Activated CD4-positive, CD25-positive, alpha-beta regulatory T cell treated with anti-CD3 and anti-CD28 coated beads, Interleukin-2, amount 50 U/mL, for 16 hours (primary cell): ENCODE data around the gene RNF112.

Source experiments
- DNase-seq: peaks from one replicate; pipeline ENCODE4 v3.0.0-alpha.2; 2020; ENCODE audit warnings: low read depth, low spot score

The RNF112 gene

DNA sequence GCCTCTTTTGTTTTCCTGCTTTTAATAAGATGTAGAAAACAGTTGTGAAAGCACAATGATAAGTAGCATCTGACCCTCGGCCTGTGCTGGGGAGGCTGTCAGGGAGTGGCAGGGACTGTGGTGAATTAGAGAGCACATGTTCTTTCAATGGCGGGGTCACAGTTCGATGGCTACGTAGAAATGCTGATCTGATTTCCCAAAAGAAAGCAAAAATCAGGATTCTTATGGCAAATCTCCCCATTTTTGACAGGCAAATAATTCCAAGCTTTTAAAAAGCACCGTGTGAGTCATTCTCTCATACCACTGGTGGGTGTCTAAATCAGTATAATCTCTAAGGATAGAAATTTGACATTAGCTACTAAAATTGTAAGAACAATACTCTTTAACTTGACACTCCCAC is 36.9 kb upstream of the RNF112 start:
- DNase-seq: no peak

DNA sequence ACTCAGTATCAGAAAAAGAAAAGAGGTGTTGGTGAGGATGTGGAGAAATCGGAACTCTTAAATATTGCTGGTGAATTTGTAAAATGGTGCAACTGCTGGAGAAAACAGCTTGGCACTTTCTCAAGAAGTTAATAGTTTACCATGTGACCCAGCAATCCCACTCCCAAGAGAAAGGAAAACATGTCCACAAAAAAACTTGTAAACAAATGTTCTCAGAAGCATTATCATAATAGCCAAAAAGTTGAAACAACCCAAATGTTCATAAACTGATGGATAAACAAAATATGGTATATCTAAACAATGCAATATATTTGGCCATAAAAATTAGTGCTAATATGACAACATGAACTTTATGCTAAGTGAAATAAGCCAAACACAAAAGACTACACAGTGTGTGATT is 35.3 kb upstream of the RNF112 start:
- DNase-seq: no peak

DNA sequence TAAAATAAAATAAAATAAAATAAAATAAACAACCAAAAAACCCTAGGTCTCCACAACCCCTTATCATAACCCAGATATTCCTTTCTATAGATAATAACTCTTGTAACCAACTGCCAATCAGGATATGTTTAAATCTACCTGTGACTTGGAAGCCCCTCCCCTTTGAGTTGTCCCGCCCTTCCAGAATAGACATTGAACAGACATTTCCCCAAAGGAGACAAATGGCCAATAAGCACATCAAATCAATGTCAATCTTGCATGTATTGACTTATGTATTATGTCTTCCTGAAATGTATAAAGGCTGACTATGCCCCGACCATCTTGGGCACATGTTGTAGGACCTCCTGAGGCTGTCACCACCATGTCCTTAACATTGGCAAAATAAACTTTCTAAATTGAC is 34.2 kb upstream of the RNF112 start:
- DNase-seq: no peak

DNA sequence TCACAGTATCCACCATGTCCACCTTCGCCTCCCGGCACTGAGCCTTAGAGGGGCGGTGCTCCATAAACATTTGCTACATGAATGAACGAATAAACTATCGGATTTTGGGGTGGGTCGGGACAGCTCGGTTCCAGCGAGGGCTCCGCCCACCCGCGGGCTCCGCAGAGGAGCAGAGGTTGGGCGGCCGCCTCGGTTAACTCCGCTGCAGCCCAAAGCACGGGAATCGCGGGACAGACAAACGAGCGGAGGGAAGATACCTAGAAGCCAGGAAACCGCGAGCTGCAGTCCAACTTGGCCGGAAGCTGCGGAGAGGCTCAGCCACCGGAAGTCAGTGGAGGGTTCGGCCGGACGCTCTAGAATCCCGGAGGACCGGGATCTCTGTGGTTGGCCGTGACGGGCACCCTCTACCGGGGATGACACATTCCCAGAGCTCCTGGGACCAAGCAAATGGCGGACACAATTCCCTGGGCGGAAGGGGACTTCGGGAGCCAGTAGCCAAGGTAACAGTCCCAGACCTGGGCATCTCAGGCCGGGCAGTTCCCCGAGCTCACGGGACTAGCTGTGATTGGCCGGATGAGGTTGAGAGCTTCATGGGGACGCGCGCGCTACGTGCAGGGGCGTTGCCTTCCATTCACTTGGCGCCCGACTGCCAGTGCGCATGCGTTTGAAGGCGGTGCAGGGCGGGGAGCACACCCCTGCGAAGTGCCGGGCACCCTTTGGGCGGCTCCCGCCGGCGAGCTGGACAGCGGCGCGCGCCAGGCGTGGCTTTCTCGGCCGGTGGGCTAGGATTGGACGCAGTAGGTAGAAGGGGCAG is 33.2 kb upstream of the RNF112 start:
- DNase-seq: peak; percentile 88

DNA sequence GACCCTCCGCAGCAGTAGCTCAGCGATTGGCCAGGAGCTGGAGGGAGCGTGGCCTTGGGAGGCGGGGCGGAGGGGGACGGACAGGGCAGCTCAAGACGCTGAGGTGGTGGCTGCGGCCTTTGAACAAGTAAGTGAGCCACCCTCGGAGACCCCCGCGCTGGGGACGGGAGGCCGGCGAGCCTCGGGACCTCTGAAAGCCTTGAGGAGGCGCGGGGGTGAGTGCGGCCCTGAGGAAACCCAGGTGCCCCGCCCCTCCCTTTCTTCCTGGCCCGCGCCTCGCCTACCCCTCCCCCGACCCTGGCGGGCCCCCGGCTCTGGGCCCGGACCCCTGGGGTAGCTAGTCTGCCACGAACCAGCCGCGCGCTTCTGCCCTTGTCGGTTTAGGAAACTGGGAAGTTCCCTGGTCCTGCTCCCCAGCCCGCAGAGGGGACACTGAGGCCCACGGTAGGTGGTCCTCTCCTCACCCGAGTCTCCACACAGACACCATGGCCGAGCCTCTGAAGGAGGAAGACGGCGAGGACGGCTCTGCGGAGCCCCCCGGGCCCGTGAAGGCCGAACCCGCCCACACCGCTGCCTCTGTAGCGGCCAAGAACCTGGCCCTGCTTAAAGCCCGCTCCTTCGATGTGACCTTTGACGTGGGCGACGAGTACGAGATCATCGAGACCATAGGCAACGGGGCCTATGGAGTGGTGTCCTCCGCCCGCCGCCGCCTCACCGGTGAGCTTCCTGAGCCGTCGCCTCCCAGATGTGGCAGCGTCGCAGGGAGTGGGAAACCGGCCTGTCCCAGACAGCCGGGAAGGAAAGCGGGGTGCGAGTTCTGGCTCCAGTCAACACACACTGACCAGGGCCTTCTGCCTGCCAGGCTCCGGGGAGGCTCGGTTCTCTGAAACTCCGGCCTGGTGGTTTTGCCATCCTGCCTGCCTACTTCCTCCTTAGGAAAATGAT is 32.3 kb upstream of the RNF112 start, which contains the start of gene MAPK7:
MAPK7 (plus strand) TSS at position 83 of the 945 bp plus-strand sequence; CDS start at position 486, 403 bp downstream.
- no peak for DNase-seq

DNA sequence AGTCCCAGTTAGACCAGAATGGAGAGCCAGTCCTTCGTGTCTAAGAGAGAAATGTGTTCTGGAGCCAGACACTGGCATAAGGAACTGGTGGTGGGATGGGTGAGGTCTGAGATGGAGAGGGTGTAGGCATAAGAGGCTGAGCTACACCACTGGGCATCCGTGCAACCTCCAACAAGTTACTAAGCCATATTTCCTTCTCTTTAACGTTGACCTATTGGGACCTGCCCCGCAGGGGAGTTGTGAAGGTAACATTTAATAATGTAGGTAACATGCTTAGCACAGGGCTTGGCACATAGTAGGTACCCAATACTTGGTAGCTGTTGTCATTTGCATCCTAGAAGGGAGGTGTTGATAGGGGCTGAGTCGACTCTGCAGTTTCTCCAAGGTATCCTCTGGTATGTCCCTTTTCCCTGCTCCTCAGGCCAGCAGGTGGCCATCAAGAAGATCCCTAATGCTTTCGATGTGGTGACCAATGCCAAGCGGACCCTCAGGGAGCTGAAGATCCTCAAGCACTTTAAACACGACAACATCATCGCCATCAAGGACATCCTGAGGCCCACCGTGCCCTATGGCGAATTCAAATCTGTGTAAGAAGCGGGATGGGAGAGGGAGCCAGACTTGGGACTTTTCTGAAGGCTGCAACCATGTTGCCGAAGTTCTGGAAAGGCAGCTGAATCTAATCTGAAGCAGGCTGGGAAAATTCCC is 31.5 kb upstream of the RNF112 start:
- no peak for DNase-seq

DNA sequence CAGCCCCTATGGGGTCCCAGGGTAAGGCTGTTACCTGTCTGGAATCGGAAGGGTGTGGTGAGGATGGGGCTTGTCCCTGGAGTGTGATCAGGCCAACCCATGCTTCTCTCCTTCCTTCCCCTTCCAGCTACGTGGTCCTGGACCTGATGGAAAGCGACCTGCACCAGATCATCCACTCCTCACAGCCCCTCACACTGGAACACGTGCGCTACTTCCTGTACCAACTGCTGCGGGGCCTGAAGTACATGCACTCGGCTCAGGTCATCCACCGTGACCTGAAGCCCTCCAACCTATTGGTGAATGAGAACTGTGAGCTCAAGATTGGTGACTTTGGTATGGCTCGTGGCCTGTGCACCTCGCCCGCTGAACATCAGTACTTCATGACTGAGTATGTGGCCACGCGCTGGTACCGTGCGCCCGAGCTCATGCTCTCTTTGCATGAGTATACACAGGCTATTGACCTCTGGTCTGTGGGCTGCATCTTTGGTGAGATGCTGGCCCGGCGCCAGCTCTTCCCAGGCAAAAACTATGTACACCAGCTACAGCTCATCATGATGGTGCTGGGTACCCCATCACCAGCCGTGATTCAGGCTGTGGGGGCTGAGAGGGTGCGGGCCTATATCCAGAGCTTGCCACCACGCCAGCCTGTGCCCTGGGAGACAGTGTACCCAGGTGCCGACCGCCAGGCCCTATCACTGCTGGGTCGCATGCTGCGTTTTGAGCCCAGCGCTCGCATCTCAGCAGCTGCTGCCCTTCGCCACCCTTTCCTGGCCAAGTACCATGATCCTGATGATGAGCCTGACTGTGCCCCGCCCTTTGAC is 30.3 kb upstream of the RNF112 start:
- no peak for DNase-seq

DNA sequence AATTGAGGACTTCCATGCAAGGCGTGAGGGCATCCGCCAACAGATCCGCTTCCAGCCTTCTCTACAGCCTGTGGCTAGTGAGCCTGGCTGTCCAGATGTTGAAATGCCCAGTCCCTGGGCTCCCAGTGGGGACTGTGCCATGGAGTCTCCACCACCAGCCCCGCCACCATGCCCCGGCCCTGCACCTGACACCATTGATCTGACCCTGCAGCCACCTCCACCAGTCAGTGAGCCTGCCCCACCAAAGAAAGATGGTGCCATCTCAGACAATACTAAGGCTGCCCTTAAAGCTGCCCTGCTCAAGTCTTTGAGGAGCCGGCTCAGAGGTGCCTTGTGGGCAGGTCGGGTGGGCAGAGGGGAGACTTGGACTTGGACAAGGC is 29.7 kb upstream of the RNF112 start:
- DNase-seq: no peak

DNA sequence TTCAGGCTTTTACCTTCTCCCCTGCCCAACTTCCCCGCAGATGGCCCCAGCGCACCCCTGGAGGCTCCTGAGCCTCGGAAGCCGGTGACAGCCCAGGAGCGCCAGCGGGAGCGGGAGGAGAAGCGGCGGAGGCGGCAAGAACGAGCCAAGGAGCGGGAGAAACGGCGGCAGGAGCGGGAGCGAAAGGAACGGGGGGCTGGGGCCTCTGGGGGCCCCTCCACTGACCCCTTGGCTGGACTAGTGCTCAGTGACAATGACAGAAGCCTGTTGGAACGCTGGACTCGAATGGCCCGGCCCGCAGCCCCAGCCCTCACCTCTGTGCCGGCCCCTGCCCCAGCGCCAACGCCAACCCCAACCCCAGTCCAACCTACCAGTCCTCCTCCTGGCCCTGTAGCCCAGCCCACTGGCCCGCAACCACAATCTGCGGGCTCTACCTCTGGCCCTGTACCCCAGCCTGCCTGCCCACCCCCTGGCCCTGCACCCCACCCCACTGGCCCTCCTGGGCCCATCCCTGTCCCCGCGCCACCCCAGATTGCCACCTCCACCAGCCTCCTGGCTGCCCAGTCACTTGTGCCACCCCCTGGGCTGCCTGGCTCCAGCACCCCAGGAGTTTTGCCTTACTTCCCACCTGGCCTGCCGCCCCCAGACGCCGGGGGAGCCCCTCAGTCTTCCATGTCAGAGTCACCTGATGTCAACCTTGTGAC is 29.1 kb upstream of the RNF112 start:
- no peak for DNase-seq

DNA sequence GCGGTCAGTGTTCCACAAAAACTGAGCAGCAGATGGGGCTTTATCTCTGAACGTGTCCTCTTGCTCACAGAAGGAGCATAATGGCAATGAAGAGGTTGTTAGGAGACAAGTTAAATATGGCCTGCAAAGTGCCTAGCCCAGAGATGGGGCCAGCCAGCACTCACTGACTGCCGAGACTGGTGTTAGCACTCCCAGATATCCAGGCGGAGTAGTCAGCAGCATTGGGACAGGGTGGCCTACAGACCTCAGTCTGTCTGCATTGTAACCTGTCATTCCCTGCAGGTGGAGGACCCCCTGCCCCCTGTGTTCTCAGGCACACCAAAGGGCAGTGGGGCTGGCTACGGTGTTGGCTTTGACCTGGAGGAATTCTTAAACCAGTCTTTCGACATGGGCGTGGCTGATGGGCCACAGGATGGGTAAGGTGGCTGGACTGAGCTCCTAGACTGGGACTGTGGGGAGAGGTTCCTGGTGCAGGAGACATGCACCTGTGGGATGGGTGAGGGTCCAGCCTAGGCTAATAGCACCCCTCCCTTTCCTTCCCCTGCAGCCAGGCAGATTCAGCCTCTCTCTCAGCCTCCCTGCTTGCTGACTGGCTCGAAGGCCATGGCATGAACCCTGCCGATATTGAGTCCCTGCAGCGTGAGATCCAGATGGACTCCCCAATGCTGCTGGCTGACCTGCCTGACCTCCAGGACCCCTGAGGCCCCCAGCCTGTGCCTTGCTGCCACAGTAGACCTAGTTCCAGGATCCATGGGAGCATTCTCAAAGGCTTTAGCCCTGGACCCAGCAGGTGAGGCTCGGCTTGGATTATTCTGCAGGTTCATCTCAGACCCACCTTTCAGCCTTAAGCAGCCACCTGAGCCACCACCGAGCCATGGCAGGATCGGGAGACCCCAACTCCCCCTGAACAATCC is 28.2 kb upstream of the RNF112 start:
- DNase-seq: no peak

DNA sequence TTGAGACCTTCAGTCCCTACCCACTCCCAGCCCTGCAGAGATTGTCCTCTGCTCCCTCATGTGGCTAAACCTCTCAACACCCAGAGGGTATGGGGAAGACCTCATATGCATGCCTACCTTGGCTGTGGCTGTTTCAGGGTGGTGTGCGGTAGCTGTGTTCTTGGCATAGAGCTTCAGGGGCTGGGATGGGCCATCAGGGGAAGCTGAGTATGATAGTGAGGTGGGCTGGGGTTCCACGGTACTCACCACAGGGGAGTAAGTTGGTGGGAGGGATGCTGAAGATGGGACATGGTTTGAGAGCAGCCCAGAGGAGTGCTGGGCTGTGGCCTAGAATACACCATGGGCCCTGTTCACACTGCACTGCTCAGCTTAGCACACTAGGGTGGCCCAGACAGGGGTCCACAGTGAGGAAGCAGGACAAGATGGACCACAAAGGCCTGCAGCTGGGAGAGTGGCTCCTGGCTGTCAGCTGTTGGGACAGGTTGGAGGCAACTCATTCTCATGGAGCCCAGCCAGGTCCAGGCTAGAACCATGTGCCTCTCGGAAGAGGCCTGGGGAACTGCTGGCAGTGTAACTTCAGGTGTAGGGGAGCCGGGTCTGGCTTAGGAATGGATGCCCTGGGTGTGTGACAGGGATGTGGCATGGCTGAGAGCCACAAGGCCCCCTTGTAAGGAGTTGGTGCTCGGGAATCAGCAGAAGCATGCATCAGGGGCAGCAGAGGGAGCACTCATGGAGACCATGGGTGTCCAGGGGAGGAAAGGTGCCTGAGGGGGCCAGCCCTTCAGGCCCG is 27.2 kb upstream of the RNF112 start:
- no peak for DNase-seq

DNA sequence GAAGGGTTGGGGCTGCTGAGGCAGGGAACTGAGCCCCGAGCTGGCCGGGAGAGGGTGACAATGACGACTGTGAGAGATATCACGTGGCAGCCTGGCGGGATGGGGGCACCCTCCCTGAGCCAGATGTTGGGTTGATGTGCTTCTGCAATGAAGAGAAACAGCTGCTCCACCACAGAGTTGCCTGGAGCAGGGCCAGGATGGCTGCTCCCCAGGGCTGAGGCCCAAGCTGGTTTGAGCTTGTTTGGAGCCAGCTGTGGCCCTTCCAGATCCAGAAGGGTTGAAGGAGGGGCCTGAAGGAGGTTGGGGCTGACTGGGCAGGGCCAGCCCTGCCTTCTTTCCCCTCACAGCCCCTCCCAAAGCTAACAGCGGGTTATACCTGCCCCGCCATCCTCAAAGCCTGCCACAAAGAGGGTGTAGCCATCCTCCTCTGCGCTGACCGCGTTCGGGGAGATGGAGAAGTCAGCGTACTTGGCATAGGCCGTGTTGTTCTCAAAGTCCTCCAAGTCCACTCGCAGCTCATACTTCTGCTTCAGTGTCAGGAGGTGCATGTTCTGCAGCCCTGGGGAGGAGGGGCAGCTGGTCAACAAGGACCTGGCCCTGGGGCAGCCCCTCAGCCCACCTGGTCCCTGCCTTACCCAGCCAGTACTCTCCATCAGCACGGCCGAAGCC is 26.2 kb upstream of the RNF112 start:
- DNase-seq: no peak

DNA sequence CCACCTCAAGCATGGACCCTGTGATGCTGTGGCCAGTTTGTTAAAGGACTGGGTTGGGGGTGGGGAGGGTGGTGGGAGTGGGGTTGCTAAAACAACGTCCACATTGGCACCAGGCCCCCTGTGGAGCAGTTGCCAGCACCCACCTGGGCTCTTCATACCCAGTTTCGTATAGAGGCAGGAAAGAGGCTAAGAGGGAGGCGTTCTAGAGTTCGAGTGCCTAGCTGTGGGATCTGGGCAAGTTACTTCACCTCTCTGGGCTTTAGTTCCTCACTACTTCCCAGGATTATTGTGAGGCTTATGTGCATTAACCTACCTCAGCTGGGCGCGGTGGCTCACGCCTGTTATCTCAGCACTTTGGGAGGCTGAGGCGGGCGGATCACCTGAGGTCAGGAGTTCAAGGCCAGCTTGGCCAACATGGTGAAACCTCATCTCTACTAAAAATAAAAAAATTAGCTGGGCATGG is 25.5 kb upstream of the RNF112 start:
- DNase-seq: no peak

DNA sequence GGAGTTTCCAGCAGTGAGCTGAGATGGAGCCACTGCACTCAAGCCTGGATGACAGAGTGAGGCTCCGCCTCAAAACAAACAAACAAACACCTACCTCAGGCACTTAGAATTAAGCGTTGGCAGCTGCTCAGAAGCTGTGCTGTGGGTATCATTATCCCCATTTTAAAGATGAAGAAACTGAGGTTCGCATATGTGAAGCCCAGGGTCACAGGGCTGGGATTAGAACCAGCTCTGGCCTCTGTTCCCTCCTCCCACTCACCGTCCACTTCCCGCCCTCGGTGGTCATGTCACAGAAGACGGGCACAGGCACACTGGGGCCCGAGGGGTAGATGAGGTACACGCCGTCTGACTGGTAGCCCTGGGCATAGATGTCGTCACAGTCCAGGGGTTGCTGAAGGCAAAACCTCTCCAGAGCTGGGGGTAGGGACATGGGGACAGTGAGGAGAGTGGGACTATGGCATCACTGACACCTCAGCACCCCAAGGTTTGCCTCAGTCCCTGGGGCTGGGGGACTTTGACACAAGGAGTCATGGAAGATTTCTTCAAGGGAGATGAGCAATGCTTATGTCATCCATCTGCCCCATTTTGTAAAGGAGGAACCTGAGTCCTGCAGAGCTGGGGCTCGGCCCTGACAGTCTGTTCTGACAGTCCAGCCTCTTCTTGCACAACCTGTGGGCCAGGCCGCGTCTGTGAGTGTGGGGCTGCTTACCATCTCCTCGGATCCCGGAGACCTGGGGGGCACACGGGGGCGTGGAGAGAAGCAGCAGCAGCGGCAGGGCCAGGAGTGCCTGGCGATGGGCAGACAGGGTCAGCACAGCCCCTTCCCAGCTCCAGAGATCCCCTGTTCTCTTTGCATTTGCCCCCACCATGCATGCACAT is 24.7 kb upstream of the RNF112 start:
- no peak for DNase-seq

DNA sequence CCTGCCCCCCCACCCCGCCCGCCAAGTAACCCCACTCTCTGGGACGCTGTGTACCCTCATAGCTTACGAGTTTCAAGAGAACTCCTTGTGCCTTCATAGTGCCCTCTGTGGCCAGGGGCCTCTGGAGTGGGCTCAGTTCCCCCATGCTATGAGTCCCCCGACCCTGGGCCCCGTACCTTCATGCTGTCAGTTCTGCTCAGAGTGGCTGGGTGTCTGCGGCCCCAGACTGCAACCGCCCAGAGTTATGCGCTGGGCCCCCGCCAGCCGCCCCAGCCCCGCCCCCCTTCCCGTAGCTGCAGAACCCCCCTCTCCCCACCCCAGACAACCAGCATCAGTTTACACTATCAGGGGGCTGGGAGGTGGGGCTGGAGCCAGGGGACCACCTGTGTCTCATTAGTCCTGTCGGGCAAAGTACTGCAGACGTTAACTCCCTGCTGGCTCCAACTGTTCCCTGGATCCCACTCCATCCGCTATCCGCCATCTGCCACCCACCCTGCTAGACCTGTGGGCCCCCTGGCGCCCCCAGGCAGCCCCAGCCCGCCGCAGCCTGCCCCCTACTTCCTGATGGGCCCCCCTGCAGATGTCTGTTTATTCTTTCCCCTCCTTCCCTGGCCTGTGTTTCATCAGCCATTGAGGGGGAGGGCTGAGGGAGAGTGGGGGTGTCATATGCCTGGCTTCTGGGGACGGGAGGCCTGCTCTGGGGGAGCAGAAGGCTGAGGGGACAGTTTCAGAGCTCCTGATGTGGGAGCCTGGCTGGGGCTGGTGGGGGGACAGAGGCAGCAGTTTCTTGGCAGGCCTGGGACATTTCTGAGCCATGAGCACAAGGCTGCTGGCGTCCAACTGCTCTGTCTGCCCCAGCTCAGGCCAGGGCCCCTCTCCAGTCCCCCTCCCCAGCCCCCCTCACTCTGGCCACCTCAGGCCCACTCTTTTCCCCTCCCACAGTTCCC is 23.8 kb upstream of the RNF112 start, which contains the start of gene MFAP4:
MFAP4 (minus strand) TSS at position 217 of the 947 bp plus-strand sequence; CDS start at position 182, 35 bp downstream.
- DNase-seq: no peak
